Liver (tissue), 3 donors: ENCODE data around the gene DGKD.

Experiments
- ATF3 ChIP-seq: IDR thresholded peaks from 2 replicates; pipeline ENCODE4 v1.6.1; 2016; ENCODE audit warnings: antibody characterized with exemption
- CTCF ChIP-seq: fragments of 150-350 bp; IDR thresholded peaks from 2 replicates; pipeline ENCODE4 v1.5.1; 2017; ENCODE audit warnings: improper control_type of control experiment, low read depth, low read length; ENCODE audit not compliant: missing input control
- EGR1 ChIP-seq, 2 donors: IDR thresholded peaks; 2 replicates each; pipeline ENCODE4 v1.6.1; 2016 to 2018; ENCODE audit warnings: antibody characterized with exemption in 2 of 2, low read depth in 2 of 2
- HNF4A ChIP-seq, 2 donors: conservative IDR thresholded peaks; 2 replicates each; pipeline ENCODE4 v1.6.1; 2016; ENCODE audit warnings: antibody characterized with exemption in 2 of 2, mild to moderate bottlenecking in 2 of 2
- JUND ChIP-seq, 2 donors: IDR thresholded peaks; 2 replicates each; pipeline ENCODE4 v1.6.1; 2016; ENCODE audit warnings: antibody characterized with exemption in 2 of 2
- RAD21 ChIP-seq, 2 donors: IDR thresholded peaks; 2 replicates each; pipeline ENCODE4 v1.6.1; 2016; ENCODE audit warnings: antibody characterized with exemption in 2 of 2, mild to moderate bottlenecking in 2 of 2
- REST ChIP-seq: IDR thresholded peaks from 2 replicates; pipeline ENCODE4 v1.6.1; 2016; ENCODE audit warnings: antibody characterized with exemption, mild to moderate bottlenecking
- SP1 ChIP-seq: IDR thresholded peaks from 2 replicates; pipeline ENCODE4 v1.6.1; 2018; ENCODE audit warnings: antibody characterized with exemption, mild to moderate bottlenecking
- TAF1 ChIP-seq: conservative IDR thresholded peaks from 2 replicates; pipeline ENCODE4 v1.6.1; 2016; ENCODE audit warnings: antibody characterized with exemption, mild to moderate bottlenecking
- YY1 ChIP-seq: IDR thresholded peaks from 2 replicates; pipeline ENCODE4 v1.6.1; 2016; ENCODE audit warnings: antibody characterized with exemption, mild to moderate bottlenecking
- TF ChIP-seq, protein P1 (sequence below): IDR thresholded peaks from 2 replicates; pipeline ENCODE4 v1.6.1; 2016; ENCODE audit warnings: antibody characterized with exemption
- donor health status: healthy.
- donor health status: healthy.

- TF ChIP-seq YY1 (no peak), SP1 (no peak), CTCF (no peak), TAF1 (no peak), JUND (IDR thresholded peaks at IDR 0.05) (no peak), HNF4A (conservative IDR thresholded peaks at IDR 0.05) (no peak), RAD21 (IDR thresholded peaks at IDR 0.05) (no peak), ATF3 (no peak), REST (no peak), EGR1 (IDR thresholded peaks at IDR 0.05; ENCODE audit: low read depth in 2 of 2) (no peak)
- TF ChIP-seq, protein P1, sequence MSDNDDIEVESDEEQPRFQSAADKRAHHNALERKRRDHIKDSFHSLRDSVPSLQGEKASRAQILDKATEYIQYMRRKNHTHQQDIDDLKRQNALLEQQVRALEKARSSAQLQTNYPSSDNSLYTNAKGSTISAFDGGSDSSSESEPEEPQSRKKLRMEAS, result no peak
These were observed 116.5 kb downstream of the DGKD start for GRCh38 chr2:233470839-233471238.
